Measurements from ENCODE around the gene OR2A5.
"Not testable (repeated sequence)": the region's sequence is repeated elsewhere in the genome, so short reads cannot be mapped to it uniquely, and the experiment has no call there.

Gene OR2A5

GRCh38 chr7:144048648-144049047 is at the start of gene OR2A5:
Gene OR2A5, plus strand, starts transcription at chr7:144048948. Its CDS starts 1,454 bp downstream, at chr7:144050402.
- DNase-seq (ENCODE audit: low read depth, low spot score), result no peak
- H3K27me3 ChIP-seq (ENCODE audit: insufficient read depth, insufficient read length), result no peaks in the 10 kb centered on the region
- no peak within 1 kb of the TSS for H3K4me3 ChIP-seq (ENCODE audit: insufficient read length, low read depth)
- no peak for TF ChIP-seq SUZ12 (IDR thresholded peaks at IDR 0.05; ENCODE audit: extremely low read depth, insufficient read depth, insufficient read length)
- TF ChIP-seq ZNF274 (IDR thresholded peaks at IDR 0.05; ENCODE audit: low read depth, low read length), result no peak
- TF ChIP-seq YY1 (IDR thresholded peaks at IDR 0.05; ENCODE audit: insufficient read depth, insufficient read length), result no peak
- H3K9ac ChIP-seq (ENCODE audit: insufficient read length, low read depth), result no peak within 1 kb of the TSS
- no peaks in the 10 kb centered on the region for H3K9me3 ChIP-seq (ENCODE audit: insufficient read depth, low read length)
- no peaks in the 10 kb centered on the region for H3K36me3 ChIP-seq (ENCODE audit: insufficient read depth, insufficient read length, low read length)
- H3K4me1 ChIP-seq (ENCODE audit: insufficient read depth, insufficient read length), result no peaks in the 10 kb centered on the region

- Histone ChIP-seq H3K9ac (ENCODE audit: insufficient read length, low read depth) (no peak within 1 kb of the TSS), H3K4me1 (ENCODE audit: insufficient read depth, insufficient read length) (no peaks in the 10 kb centered on the region), H3K36me3 (ENCODE audit: insufficient read depth, insufficient read length, low read length) (no peaks in the 10 kb centered on the region), H3K9me3 (ENCODE audit: insufficient read depth, low read length) (no peaks in the 10 kb centered on the region), H3K27me3 (ENCODE audit: insufficient read depth, insufficient read length) (no peaks in the 10 kb centered on the region), H3K4me3 (ENCODE audit: insufficient read length, low read depth) (no peak within 1 kb of the TSS)
- DNase-seq (ENCODE audit: low read depth, low spot score), result no peak
- TF ChIP-seq YY1 (IDR thresholded peaks at IDR 0.05; ENCODE audit: insufficient read depth, insufficient read length), result no peak
- TF ChIP-seq ZNF274 (IDR thresholded peaks at IDR 0.05; ENCODE audit: low read depth, low read length), result no peak
- no peak for TF ChIP-seq SUZ12 (IDR thresholded peaks at IDR 0.05; ENCODE audit: extremely low read depth, insufficient read depth, insufficient read length)
Measured at GRCh38 chr7:144000020-144000419, 48.7 kb upstream of the OR2A5 start, which contains the start of gene OR6B1. Gene OR6B1, plus strand, starts transcription at chr7:144000320. Its CDS starts 3,677 bp downstream, at chr7:144003997.

GRCh38 chr7:144001543-144001942 is 47.2 kb upstream of the OR2A5 start:
- no peak overlapping the region for H3K4me3 ChIP-seq (ENCODE audit: insufficient read length, low read depth)
- H3K4me1 ChIP-seq (ENCODE audit: insufficient read depth, insufficient read length), result no peaks in the 10 kb centered on the region
- H3K9ac ChIP-seq (ENCODE audit: insufficient read length, low read depth), result no peak overlapping the region
- TF ChIP-seq SUZ12 (IDR thresholded peaks at IDR 0.05; ENCODE audit: extremely low read depth, insufficient read depth, insufficient read length) (no peak), ZNF274 (IDR thresholded peaks at IDR 0.05; ENCODE audit: low read depth, low read length) (no peak), YY1 (IDR thresholded peaks at IDR 0.05; ENCODE audit: insufficient read depth, insufficient read length) (no peak)
- no peaks in the 10 kb centered on the region for H3K27me3 ChIP-seq (ENCODE audit: insufficient read depth, insufficient read length)
- no peaks in the 10 kb centered on the region for H3K9me3 ChIP-seq (ENCODE audit: insufficient read depth, low read length)
- H3K36me3 ChIP-seq (ENCODE audit: insufficient read depth, insufficient read length, low read length), result no peaks in the 10 kb centered on the region
- DNase-seq (ENCODE audit: low read depth, low spot score), result no peak

- peaks cover 8% of the 10 kb centered on the region for H3K9me3 ChIP-seq (ENCODE audit: insufficient read depth, low read length)
Measured at GRCh38 chr7:144004703-144005102, 44.0 kb upstream of the OR2A5 start.

GRCh38 chr7:144006029-144006691 is 42.6 kb upstream of the OR2A5 start:
- no peaks in the 10 kb centered on the region for H3K36me3 ChIP-seq (ENCODE audit: insufficient read depth, insufficient read length, low read length)
- TF ChIP-seq ZNF274 (IDR thresholded peaks at IDR 0.05; ENCODE audit: low read depth, low read length), result no peak
- no peak for TF ChIP-seq YY1 (IDR thresholded peaks at IDR 0.05; ENCODE audit: insufficient read depth, insufficient read length)
- no peak for TF ChIP-seq SUZ12 (IDR thresholded peaks at IDR 0.05; ENCODE audit: extremely low read depth, insufficient read depth, insufficient read length)

More at GRCh38 chr7:144004703-144005102, 44.0 kb upstream of the OR2A5 start:
- H3K4me3 ChIP-seq (ENCODE audit: insufficient read length, low read depth), result no peak overlapping the region
- no peaks in the 10 kb centered on the region for H3K4me1 ChIP-seq (ENCODE audit: insufficient read depth, insufficient read length)
- TF ChIP-seq YY1 (IDR thresholded peaks at IDR 0.05; ENCODE audit: insufficient read depth, insufficient read length) (no peak), ZNF274 (IDR thresholded peaks at IDR 0.05; ENCODE audit: low read depth, low read length) (no peak), SUZ12 (IDR thresholded peaks at IDR 0.05; ENCODE audit: extremely low read depth, insufficient read depth, insufficient read length) (no peak)
- no peaks in the 10 kb centered on the region for H3K27me3 ChIP-seq (ENCODE audit: insufficient read depth, insufficient read length)
- no peak for DNase-seq (ENCODE audit: low read depth, low spot score)
- H3K36me3 ChIP-seq (ENCODE audit: insufficient read depth, insufficient read length, low read length), result no peaks in the 10 kb centered on the region
- H3K9ac ChIP-seq (ENCODE audit: insufficient read length, low read depth), result no peak overlapping the region

GRCh38 chr7:144006692-144007042 is 42.1 kb upstream of the OR2A5 start:
- Histone ChIP-seq H3K36me3 (ENCODE audit: insufficient read depth, insufficient read length, low read length) (no peaks in the 10 kb centered on the region), H3K27me3 (ENCODE audit: insufficient read depth, insufficient read length) (no peaks in the 10 kb centered on the region), H3K9me3 (ENCODE audit: insufficient read depth, low read length) (peaks cover 10% of the 10 kb centered on the region), H3K4me3 (ENCODE audit: insufficient read length, low read depth) (no peak overlapping the region), H3K9ac (ENCODE audit: insufficient read length, low read depth) (no peak overlapping the region), H3K4me1 (ENCODE audit: insufficient read depth, insufficient read length) (no peaks in the 10 kb centered on the region)
- DNase-seq (ENCODE audit: low read depth, low spot score), result no peak
- TF ChIP-seq ZNF274 (IDR thresholded peaks at IDR 0.05; ENCODE audit: low read depth, low read length), result no peak
- no peak for TF ChIP-seq YY1 (IDR thresholded peaks at IDR 0.05; ENCODE audit: insufficient read depth, insufficient read length)
- no peak for TF ChIP-seq SUZ12 (IDR thresholded peaks at IDR 0.05; ENCODE audit: extremely low read depth, insufficient read depth, insufficient read length)

More at GRCh38 chr7:144006029-144006691, 42.6 kb upstream of the OR2A5 start:
- H3K9me3 ChIP-seq (ENCODE audit: insufficient read depth, low read length), result peaks cover 10% of the 10 kb centered on the region
- no peak for DNase-seq (ENCODE audit: low read depth, low spot score)
- no peak overlapping the region for H3K9ac ChIP-seq (ENCODE audit: insufficient read length, low read depth)
- H3K27me3 ChIP-seq (ENCODE audit: insufficient read depth, insufficient read length), result no peaks in the 10 kb centered on the region
- H3K4me1 ChIP-seq (ENCODE audit: insufficient read depth, insufficient read length), result no peaks in the 10 kb centered on the region
- H3K4me3 ChIP-seq (ENCODE audit: insufficient read length, low read depth), result no peak overlapping the region

- no peaks in the 10 kb centered on the region for H3K4me1 ChIP-seq (ENCODE audit: insufficient read depth, insufficient read length)
- H3K27me3 ChIP-seq (ENCODE audit: insufficient read depth, insufficient read length), result no peaks in the 10 kb centered on the region
- TF ChIP-seq YY1 (IDR thresholded peaks at IDR 0.05; ENCODE audit: insufficient read depth, insufficient read length) (no peak), SUZ12 (IDR thresholded peaks at IDR 0.05; ENCODE audit: extremely low read depth, insufficient read depth, insufficient read length) (no peak), ZNF274 (IDR thresholded peaks at IDR 0.05; ENCODE audit: low read depth, low read length) (no peak)
- H3K9ac ChIP-seq (ENCODE audit: insufficient read length, low read depth), result no peak overlapping the region
- no peaks in the 10 kb centered on the region for H3K36me3 ChIP-seq (ENCODE audit: insufficient read depth, insufficient read length, low read length)
- no peak overlapping the region for H3K4me3 ChIP-seq (ENCODE audit: insufficient read length, low read depth)
- peaks cover 10% of the 10 kb centered on the region for H3K9me3 ChIP-seq (ENCODE audit: insufficient read depth, low read length)
- no peak for DNase-seq (ENCODE audit: low read depth, low spot score)
Measured at GRCh38 chr7:144009361-144009760, 39.4 kb upstream of the OR2A5 start.

- not testable (repeated sequence) for H3K9ac ChIP-seq (ENCODE audit: insufficient read length, low read depth); H3K36me3 ChIP-seq (ENCODE audit: insufficient read depth, insufficient read length, low read length); DNase-seq (ENCODE audit: low read depth, low spot score); H3K27me3 ChIP-seq (ENCODE audit: insufficient read depth, insufficient read length); H3K9me3 ChIP-seq (ENCODE audit: insufficient read depth, low read length); H3K4me3 ChIP-seq (ENCODE audit: insufficient read length, low read depth); H3K4me1 ChIP-seq (ENCODE audit: insufficient read depth, insufficient read length)
Measured at GRCh38 chr7:144010061-144010460, 38.7 kb upstream of the OR2A5 start.

GRCh38 chr7:144010821-144011220 is 37.9 kb upstream of the OR2A5 start:
- DNase-seq (ENCODE audit: low read depth, low spot score); H3K4me3 ChIP-seq (ENCODE audit: insufficient read length, low read depth); H3K36me3 ChIP-seq (ENCODE audit: insufficient read depth, insufficient read length, low read length); H3K4me1 ChIP-seq (ENCODE audit: insufficient read depth, insufficient read length); H3K9ac ChIP-seq (ENCODE audit: insufficient read length, low read depth); H3K27me3 ChIP-seq (ENCODE audit: insufficient read depth, insufficient read length); H3K9me3 ChIP-seq (ENCODE audit: insufficient read depth, low read length): not testable (repeated sequence)
